Endodermal cell (in vitro differentiated cells): ENCODE data around the gene CSNK1G1. TPM values are rescaled to one million over a fixed set of nuclear protein-coding genes. Genes with fewer than 3 reads are reported as not detected.

ENCODE experiments used
- DNase-seq: peaks from one replicate; pipeline ENCODE4 v3.0.0-alpha.2; 2017
- H3K27ac ChIP-seq: 2 replicates; pipeline ENCODE4 v1.5.1; 2013; ENCODE audit warnings: mild to moderate bottlenecking, low read depth, low read length, moderate library complexity
- H3K27me3 ChIP-seq: 2 replicates; pipeline ENCODE4 v1.6.1; 2013; ENCODE audit warnings: mild to moderate bottlenecking, low read length, moderate library complexity; ENCODE audit not compliant: insufficient read depth, control insufficient read depth, poor library complexity, severe bottlenecking
- H3K36me3 ChIP-seq: 2 replicates; pipeline ENCODE4 v1.7.0; 2013; ENCODE audit warnings: mild to moderate bottlenecking, low read length, moderate library complexity; ENCODE audit not compliant: control insufficient read depth, insufficient read depth
- H3K4me1 ChIP-seq: one replicate; pipeline ENCODE4 v1.7.0; 2013; ENCODE audit warnings: low read length; ENCODE audit not compliant: control insufficient read depth, insufficient read depth
- H3K4me3 ChIP-seq: 2 replicates; pipeline ENCODE4 v1.5.1; 2013; ENCODE audit warnings: mild to moderate bottlenecking, low read length, moderate library complexity
- H3K9ac ChIP-seq: 2 replicates; pipeline ENCODE4 v1.6.1; 2013; ENCODE audit warnings: mild to moderate bottlenecking, low read length, moderate library complexity; ENCODE audit not compliant: poor library complexity, severe bottlenecking; ENCODE audit errors: extremely low read depth
- H3K9me3 ChIP-seq: 2 replicates; pipeline ENCODE4 v1.6.1; 2013; ENCODE audit warnings: mild to moderate bottlenecking, low read length, moderate library complexity; ENCODE audit not compliant: control insufficient read depth
- H3K27ac Mint-ChIP-seq: 2 replicates; pipeline ENCODE4 v1.8.0; 2020; ENCODE audit warnings: mixed read lengths
- H3K27me3 Mint-ChIP-seq: 2 replicates; pipeline ENCODE4 v1.8.0; 2021; ENCODE audit warnings: mild to moderate bottlenecking, mixed read lengths; ENCODE audit not compliant: insufficient read depth
- H3K36me3 Mint-ChIP-seq: 2 replicates; pipeline ENCODE4 v1.8.0; 2020; ENCODE audit warnings: low read depth, mixed read lengths
- H3K4me1 Mint-ChIP-seq: 2 replicates; pipeline ENCODE4 v1.8.0; 2020; ENCODE audit warnings: mixed read lengths
- H3K4me3 Mint-ChIP-seq: 2 replicates; pipeline ENCODE4 v1.8.0; 2020; ENCODE audit warnings: mild to moderate bottlenecking, moderate library complexity, mixed read lengths
- H3K9me3 Mint-ChIP-seq: 2 replicates; pipeline ENCODE4 v1.8.0; 2020; ENCODE audit warnings: mild to moderate bottlenecking, mixed read lengths
- whole genome bisulfite sequencing, 2 experiments: methylation state at CpG; one replicate each; pipeline versions ENCODE4 v1.1.5 to v1.1.7; 2013; ENCODE audit warnings: missing lambda C conversion rate in 2 of 2, mixed read lengths in 1 of 2; ENCODE audit not compliant: insufficient coverage in 1 of 2, insufficient read length in 1 of 2; 5-methylcytosine and 5-hydroxymethylcytosine counted together
- total RNA-seq, 2 donors: library from RNA; stranded (reverse); fragmentation: NEBNext Ultra II Directional in 1 of 2; extraction: Animal tissue kit (Norgen Biotek cat#: 25700) in 1 of 2; gene quantifications; 2 replicates in 1 of 2; 3 replicates in 1 of 2; pipeline ENCODE4 v1.2.1, GENCODE V29; 2021
- TF ChIP-seq, protein P1 (sequence below): fragments of 200-600 bp; sonication (generic); conservative IDR thresholded peaks from 2 replicates; pipeline ENCODE4 v1.5.0; 2021; ENCODE audit warnings: antibody characterized with exemption, mild to moderate bottlenecking

CSNK1G1 gene
- total RNA-seq, 2 donors from 2014 or later: 24.5 to 31.4 TPM

DNA sequence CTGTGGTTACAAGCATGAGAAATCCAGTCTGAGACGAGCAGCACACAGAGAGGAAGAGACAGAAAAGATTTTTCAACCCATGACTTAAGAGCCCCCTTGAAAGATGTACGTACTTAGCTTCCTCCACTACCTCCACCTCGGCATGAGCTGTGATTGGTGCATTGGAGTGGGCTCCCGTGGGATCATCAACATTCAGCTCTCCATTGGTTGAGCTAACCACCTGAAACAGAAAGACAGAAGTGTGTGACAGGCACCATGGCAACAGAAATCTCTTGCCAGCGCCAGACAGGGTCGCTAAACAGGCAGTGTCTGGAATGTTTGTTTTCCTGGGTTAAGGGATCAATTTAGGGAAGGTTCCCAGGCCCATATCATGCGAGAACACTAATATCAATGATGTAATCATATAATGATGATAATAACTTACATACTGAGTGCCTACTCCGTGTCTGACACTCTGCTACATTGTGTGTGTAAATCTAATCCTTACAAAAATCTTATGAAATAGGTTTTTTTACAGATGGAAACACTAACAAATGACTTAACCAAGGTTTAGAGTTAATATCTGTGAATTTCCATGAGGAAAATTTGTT, 175.6 kb downstream of the CSNK1G1 start:
- no peak overlapping the region for H3K27ac Mint-ChIP-seq

GRCh38 chr15:64166102-64166890, 189.7 kb downstream of the CSNK1G1 start:
- TF ChIP-seq, protein P1, sequence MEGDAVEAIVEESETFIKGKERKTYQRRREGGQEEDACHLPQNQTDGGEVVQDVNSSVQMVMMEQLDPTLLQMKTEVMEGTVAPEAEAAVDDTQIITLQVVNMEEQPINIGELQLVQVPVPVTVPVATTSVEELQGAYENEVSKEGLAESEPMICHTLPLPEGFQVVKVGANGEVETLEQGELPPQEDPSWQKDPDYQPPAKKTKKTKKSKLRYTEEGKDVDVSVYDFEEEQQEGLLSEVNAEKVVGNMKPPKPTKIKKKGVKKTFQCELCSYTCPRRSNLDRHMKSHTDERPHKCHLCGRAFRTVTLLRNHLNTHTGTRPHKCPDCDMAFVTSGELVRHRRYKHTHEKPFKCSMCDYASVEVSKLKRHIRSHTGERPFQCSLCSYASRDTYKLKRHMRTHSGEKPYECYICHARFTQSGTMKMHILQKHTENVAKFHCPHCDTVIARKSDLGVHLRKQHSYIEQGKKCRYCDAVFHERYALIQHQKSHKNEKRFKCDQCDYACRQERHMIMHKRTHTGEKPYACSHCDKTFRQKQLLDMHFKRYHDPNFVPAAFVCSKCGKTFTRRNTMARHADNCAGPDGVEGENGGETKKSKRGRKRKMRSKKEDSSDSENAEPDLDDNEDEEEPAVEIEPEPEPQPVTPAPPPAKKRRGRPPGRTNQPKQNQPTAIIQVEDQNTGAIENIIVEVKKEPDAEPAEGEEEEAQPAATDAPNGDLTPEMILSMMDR: no peak
- Mint-ChIP-seq H3K9me3 (no peaks in the 10 kb centered on the region), H3K27ac (no peak overlapping the region), H3K27me3 (no peaks in the 10 kb centered on the region), H3K36me3 (peaks cover 21% of the 10 kb centered on the region), H3K4me3 (no peak overlapping the region), H3K4me1 (peaks cover 45% of the 10 kb centered on the region)
- Histone ChIP-seq H3K9ac (no peak overlapping the region), H3K4me3 (no peak overlapping the region), H3K9me3 (no peaks in the 10 kb centered on the region), H3K4me1 (peaks cover 7% of the 10 kb centered on the region), H3K27me3 (no peaks in the 10 kb centered on the region), H3K36me3 (peaks cover 17% of the 10 kb centered on the region), H3K27ac (no peak overlapping the region)
- no peak for DNase-seq
- WGBS, 2 experiments: 95 to 96% methylated on average over 4 of the region's 5 CpGs

More for the DNA sequence above, 175.6 kb downstream of the CSNK1G1 start:
- H3K4me3 ChIP-seq: no peak overlapping the region
- DNase-seq: peak; percentile 71
- Mint-ChIP-seq H3K27me3 (no peaks in the 10 kb centered on the region), H3K9me3 (no peaks in the 10 kb centered on the region), H3K36me3 (peaks cover 33% of the 10 kb centered on the region), H3K4me1 (peaks cover 2% of the 10 kb centered on the region), H3K4me3 (no peak overlapping the region)
- H3K9me3 ChIP-seq: no peaks in the 10 kb centered on the region
- H3K27ac ChIP-seq: peak overlapping the region; percentile 27
- no peaks in the 10 kb centered on the region for H3K4me1 ChIP-seq
- peaks cover 37% of the 10 kb centered on the region for H3K36me3 ChIP-seq
- H3K27me3 ChIP-seq: no peaks in the 10 kb centered on the region
- H3K9ac ChIP-seq: no peak overlapping the region
- 83 to 87% methylated on average over 4 to 7 of the region's 8 CpGs for WGBS, 2 experiments
- TF ChIP-seq, protein P1: no peak

DNA sequence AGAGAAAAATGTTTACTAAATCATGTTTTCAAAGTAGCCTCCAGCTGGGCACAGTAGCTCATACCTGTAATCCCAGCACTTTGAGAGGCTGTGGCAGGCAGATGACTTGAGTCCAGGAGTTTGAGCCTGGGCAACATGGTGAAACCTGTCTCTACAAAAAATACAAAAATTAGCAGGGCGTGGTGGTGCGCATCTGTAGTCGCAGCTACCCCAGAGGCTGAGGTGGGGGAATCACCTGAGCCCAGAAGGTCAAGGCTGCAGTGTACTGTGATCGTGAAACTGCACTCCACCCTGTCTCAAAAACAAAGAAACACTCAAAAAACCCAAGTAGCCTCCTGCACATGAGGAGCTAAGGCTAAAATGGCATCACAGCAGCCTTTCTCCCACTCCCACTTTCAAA, 191.5 kb downstream of the CSNK1G1 start:
- H3K36me3 Mint-ChIP-seq: peaks cover 16% of the 10 kb centered on the region
- WGBS, 2 experiments: 84 to 90% methylated on average over 4 of the region's 4 CpGs
- TF ChIP-seq, protein P1: no peak
- H3K4me1 ChIP-seq: peaks cover 13% of the 10 kb centered on the region
- no peak overlapping the region for H3K4me3 Mint-ChIP-seq
- H3K9me3 Mint-ChIP-seq: no peaks in the 10 kb centered on the region
- no peaks in the 10 kb centered on the region for H3K27me3 ChIP-seq
- no peak overlapping the region for H3K27ac ChIP-seq
- peaks cover 50% of the 10 kb centered on the region for H3K4me1 Mint-ChIP-seq
- H3K4me3 ChIP-seq: no peak overlapping the region
- no peaks in the 10 kb centered on the region for H3K9me3 ChIP-seq
- H3K27me3 Mint-ChIP-seq: no peaks in the 10 kb centered on the region
- DNase-seq: no peak
- H3K36me3 ChIP-seq: peaks cover 10% of the 10 kb centered on the region
- H3K9ac ChIP-seq: no peak overlapping the region
- peak overlapping the region; percentile 87 for H3K27ac Mint-ChIP-seq
